SK-N-SH treated with all-trans-retinoic acid at 6 μM for 48 hours (cell line): ENCODE data around the gene SAMD4A.
A peak's percentile ranks its signal among the peaks of the same experiment; 100 is the strongest.

Experiments used
- ATAC-seq: fragments of 200-7000 bp; cut with Tn5 transposase; 3 replicates; pipeline ENCODE4 v1.9.1; 2020; ENCODE audit warnings: mild to moderate bottlenecking, moderate library complexity
- ARNTL ChIP-seq: fragments of 450-650 bp; formaldehyde crosslinking; IDR thresholded peaks from 2 replicates; pipeline ENCODE4 v1.5.0; 2020; ENCODE audit warnings: low read depth, mild to moderate bottlenecking, moderate library complexity, borderline replicate concordance
- BACH2 ChIP-seq: fragments of 250-450 bp; sonication (Bioruptor Pico); IDR thresholded peaks from 2 replicates; pipeline ENCODE4 v1.9.0; 2021; ENCODE audit warnings: mild to moderate bottlenecking, borderline replicate concordance
- ESRRG ChIP-seq: fragments of 250-450 bp; sonication (Bioruptor Pico); IDR thresholded peaks from 2 replicates; pipeline ENCODE4 v1.6.1; 2021; ENCODE audit warnings: mild to moderate bottlenecking
- GLIS3 ChIP-seq: fragments of 250-450 bp; sonication (Bioruptor Pico); IDR thresholded peaks from 2 replicates; pipeline ENCODE4 v1.5.0; 2020; ENCODE audit warnings: mild to moderate bottlenecking, moderate library complexity
- ISL1 ChIP-seq: fragments of 250-450 bp; sonication (Bioruptor Pico); IDR thresholded peaks from 2 replicates; pipeline ENCODE4 v2.1.2; 2022; ENCODE audit warnings: mild to moderate bottlenecking, moderate library complexity
- OSR1 ChIP-seq: fragments of 250-450 bp; sonication (Bioruptor Pico); IDR thresholded peaks from 2 replicates; pipeline ENCODE4 v1.8.0; 2022; ENCODE audit warnings: moderate library complexity, mild to moderate bottlenecking, inconsistent platforms
- PPARA ChIP-seq: fragments of 250-450 bp; sonication (Bioruptor Pico); IDR thresholded peaks from 2 replicates; pipeline ENCODE4 v1.5.0; 2020; ENCODE audit warnings: mild to moderate bottlenecking, borderline replicate concordance
- RARB ChIP-seq: fragments of 250-450 bp; sonication (Bioruptor Pico); IDR thresholded peaks from 2 replicates; pipeline ENCODE4 v1.8.0; 2021; ENCODE audit warnings: mild to moderate bottlenecking, moderate library complexity
- SNAI2 ChIP-seq: fragments of 250-450 bp; sonication (Bioruptor Pico); IDR thresholded peaks from 2 replicates; pipeline ENCODE4 v1.5.0; 2020; ENCODE audit warnings: mild to moderate bottlenecking, moderate library complexity
- TCF4 ChIP-seq: fragments of 250-450 bp; sonication (Bioruptor Pico); IDR thresholded peaks from 2 replicates; pipeline ENCODE4 v1.8.0; 2021; ENCODE audit warnings: mild to moderate bottlenecking, moderate library complexity, borderline replicate concordance
- ZC3H10 ChIP-seq: fragments of 250-450 bp; sonication (Bioruptor Pico); IDR thresholded peaks from 2 replicates; pipeline ENCODE4 v1.5.1; 2021; ENCODE audit warnings: mild to moderate bottlenecking, moderate library complexity
- ZFP3 ChIP-seq: fragments of 250-450 bp; sonication (Bioruptor Pico); IDR thresholded peaks from 2 replicates; pipeline ENCODE4 v1.5.0; 2020; ENCODE audit warnings: mild to moderate bottlenecking, moderate library complexity
- ZFP30 ChIP-seq: fragments of 450-650 bp; formaldehyde crosslinking; IDR thresholded peaks from 2 replicates; pipeline ENCODE4 v1.5.0; 2022; ENCODE audit warnings: mild to moderate bottlenecking, moderate library complexity
- ZNF565 ChIP-seq: fragments of 450-650 bp; formaldehyde crosslinking; conservative IDR thresholded peaks from 2 replicates; pipeline ENCODE4 v1.5.0; 2020; ENCODE audit warnings: low read depth, mild to moderate bottlenecking, moderate library complexity
- ZNF70 ChIP-seq: fragments of 450-650 bp; formaldehyde crosslinking; IDR thresholded peaks from 2 replicates; pipeline ENCODE4 v1.5.0; 2020; ENCODE audit warnings: mild to moderate bottlenecking, moderate library complexity
- TF ChIP-seq, protein P1 (sequence below): fragments of 250-450 bp; sonication (Bioruptor Pico); IDR thresholded peaks from 2 replicates; pipeline ENCODE4 v1.5.1; 2020; ENCODE audit warnings: low read depth, mild to moderate bottlenecking, moderate library complexity
- TF ChIP-seq, protein P2 (sequence below): fragments of 250-450 bp; sonication (Bioruptor Pico); IDR thresholded peaks from 2 replicates; pipeline ENCODE4 v1.5.1; 2021; ENCODE audit warnings: mild to moderate bottlenecking, moderate library complexity
- TF ChIP-seq, protein P3 (sequence below): fragments of 250-450 bp; sonication (Bioruptor Pico); IDR thresholded peaks from 2 replicates; pipeline ENCODE4 v1.8.0; 2021; ENCODE audit warnings: low read depth, mild to moderate bottlenecking, moderate library complexity, borderline replicate concordance
- TF ChIP-seq, protein P4 (sequence below): fragments of 250-450 bp; sonication (Bioruptor Pico); IDR thresholded peaks from 2 replicates; pipeline ENCODE4 v1.8.0; 2020; ENCODE audit warnings: mild to moderate bottlenecking, moderate library complexity, borderline replicate concordance

The SAMD4A gene

GRCh38 chr14:54554401-54554800 lies 12.5 kb upstream of the SAMD4A start:
- TF ChIP-seq ZC3H10 (CRISPR knock-in tag) (no peak), ARNTL (CRISPR knock-in tag) (no peak), GLIS3 (CRISPR knock-in tag) (no peak), ESRRG (CRISPR knock-in tag) (no peak), ZNF70 (CRISPR knock-in tag) (no peak), ZNF565 (no peak), TCF4 (no peak), ISL1 (no peak)
- TF ChIP-seq, protein P1, sequence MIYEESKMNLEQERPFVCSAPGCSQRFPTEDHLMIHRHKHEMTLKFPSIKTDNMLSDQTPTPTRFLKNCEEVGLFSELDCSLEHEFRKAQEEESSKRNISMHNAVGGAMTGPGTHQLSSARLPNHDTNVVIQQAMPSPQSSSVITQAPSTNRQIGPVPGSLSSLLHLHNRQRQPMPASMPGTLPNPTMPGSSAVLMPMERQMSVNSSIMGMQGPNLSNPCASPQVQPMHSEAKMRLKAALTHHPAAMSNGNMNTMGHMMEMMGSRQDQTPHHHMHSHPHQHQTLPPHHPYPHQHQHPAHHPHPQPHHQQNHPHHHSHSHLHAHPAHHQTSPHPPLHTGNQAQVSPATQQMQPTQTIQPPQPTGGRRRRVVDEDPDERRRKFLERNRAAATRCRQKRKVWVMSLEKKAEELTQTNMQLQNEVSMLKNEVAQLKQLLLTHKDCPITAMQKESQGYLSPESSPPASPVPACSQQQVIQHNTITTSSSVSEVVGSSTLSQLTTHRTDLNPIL (CRISPR knock-in tag), result no peak
- TF ChIP-seq, protein P2, sequence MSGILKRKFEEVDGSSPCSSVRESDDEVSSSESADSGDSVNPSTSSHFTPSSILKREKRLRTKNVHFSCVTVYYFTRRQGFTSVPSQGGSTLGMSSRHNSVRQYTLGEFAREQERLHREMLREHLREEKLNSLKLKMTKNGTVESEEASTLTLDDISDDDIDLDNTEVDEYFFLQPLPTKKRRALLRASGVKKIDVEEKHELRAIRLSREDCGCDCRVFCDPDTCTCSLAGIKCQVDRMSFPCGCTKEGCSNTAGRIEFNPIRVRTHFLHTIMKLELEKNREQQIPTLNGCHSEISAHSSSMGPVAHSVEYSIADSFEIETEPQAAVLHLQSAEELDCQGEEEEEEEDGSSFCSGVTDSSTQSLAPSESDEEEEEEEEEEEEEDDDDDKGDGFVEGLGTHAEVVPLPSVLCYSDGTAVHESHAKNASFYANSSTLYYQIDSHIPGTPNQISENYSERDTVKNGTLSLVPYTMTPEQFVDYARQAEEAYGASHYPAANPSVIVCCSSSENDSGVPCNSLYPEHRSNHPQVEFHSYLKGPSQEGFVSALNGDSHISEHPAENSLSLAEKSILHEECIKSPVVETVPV (CRISPR knock-in tag), result no peak
- TF ChIP-seq, all 23 proteins: peak for 0
- ATAC-seq, result no peak

DNA sequence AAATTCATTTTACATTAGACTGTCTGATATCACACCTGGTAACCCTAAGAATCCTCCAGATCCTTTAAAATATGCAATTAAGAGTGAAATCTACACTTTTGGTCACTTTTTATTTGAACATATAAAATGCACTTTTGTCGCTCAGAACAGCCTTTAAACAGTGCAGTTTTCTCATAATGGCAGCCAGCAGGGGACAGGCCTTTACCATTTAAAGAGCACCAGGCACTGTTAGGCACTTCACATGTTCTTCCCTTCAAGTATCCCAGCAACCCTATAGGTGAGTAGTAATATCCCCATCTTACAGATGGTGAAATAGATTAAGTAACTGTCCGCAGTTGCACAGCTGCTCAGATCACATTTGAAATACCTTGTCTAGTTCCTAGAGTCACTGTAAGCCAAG lies 11.3 kb upstream of the SAMD4A start:
- TF ChIP-seq OSR1 (CRISPR knock-in tag) (no peak), GLIS3 (CRISPR knock-in tag) (no peak), SNAI2 (CRISPR knock-in tag) (no peak), RARB (no peak), ZNF565 (no peak), BACH2 (CRISPR knock-in tag) (no peak), ISL1 (no peak), TCF4 (no peak), PPARA (no peak), ZNF70 (CRISPR knock-in tag) (no peak), ZFP3 (no peak), ZFP30 (CRISPR knock-in tag) (no peak), ARNTL (CRISPR knock-in tag) (no peak)
- TF ChIP-seq, protein P2 (CRISPR knock-in tag), result no peak
- TF ChIP-seq, protein P3, sequence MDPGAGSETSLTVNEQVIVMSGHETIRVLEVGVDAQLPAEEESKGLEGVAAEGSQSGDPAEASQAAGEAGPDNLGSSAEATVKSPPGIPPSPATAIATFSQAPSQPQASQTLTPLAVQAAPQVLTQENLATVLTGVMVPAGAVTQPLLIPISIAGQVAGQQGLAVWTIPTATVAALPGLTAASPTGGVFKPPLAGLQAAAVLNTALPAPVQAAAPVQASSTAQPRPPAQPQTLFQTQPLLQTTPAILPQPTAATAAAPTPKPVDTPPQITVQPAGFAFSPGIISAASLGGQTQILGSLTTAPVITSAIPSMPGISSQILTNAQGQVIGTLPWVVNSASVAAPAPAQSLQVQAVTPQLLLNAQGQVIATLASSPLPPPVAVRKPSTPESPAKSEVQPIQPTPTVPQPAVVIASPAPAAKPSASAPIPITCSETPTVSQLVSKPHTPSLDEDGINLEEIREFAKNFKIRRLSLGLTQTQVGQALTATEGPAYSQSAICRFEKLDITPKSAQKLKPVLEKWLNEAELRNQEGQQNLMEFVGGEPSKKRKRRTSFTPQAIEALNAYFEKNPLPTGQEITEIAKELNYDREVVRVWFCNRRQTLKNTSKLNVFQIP (CRISPR knock-in tag), result no peak
- TF ChIP-seq, protein P4, sequence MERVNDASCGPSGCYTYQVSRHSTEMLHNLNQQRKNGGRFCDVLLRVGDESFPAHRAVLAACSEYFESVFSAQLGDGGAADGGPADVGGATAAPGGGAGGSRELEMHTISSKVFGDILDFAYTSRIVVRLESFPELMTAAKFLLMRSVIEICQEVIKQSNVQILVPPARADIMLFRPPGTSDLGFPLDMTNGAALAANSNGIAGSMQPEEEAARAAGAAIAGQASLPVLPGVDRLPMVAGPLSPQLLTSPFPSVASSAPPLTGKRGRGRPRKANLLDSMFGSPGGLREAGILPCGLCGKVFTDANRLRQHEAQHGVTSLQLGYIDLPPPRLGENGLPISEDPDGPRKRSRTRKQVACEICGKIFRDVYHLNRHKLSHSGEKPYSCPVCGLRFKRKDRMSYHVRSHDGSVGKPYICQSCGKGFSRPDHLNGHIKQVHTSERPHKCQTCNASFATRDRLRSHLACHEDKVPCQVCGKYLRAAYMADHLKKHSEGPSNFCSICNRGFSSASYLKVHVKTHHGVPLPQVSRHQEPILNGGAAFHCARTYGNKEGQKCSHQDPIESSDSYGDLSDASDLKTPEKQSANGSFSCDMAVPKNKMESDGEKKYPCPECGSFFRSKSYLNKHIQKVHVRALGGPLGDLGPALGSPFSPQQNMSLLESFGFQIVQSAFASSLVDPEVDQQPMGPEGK (CRISPR knock-in tag), result no peak
- TF ChIP-seq, protein P1 (CRISPR knock-in tag), result no peak
- ATAC-seq, result peak; percentile 73; the same call in 2 of the 3 replicates

DNA sequence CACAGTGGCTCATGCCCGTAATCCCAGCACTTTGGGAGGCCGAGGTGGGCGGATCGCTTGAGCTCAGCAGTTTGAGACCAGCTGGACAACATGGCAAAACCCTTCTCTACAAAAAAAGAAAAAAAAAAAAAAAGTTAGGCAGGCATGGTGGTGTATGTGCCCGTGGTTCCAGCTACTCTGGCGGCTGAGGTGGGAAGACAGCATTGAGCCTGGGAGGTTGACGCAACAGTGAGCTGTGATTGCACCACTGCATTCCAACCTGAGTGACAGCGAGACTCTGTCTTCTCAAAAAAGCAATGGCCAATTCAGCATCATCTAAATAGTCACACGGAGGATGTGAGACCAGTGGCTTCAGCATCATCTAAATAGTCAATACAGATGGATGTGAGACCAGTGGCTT lies 10.4 kb upstream of the SAMD4A start:
- no peak for TF ChIP-seq ESRRG (CRISPR knock-in tag)
- TF ChIP-seq ZFP30 (CRISPR knock-in tag), result no peak
- TF ChIP-seq, protein P1 (CRISPR knock-in tag), result no peak
- no peak for ATAC-seq
